Measurements from ENCODE around the gene B4GALNT3.

The B4GALNT3 gene

DNA sequence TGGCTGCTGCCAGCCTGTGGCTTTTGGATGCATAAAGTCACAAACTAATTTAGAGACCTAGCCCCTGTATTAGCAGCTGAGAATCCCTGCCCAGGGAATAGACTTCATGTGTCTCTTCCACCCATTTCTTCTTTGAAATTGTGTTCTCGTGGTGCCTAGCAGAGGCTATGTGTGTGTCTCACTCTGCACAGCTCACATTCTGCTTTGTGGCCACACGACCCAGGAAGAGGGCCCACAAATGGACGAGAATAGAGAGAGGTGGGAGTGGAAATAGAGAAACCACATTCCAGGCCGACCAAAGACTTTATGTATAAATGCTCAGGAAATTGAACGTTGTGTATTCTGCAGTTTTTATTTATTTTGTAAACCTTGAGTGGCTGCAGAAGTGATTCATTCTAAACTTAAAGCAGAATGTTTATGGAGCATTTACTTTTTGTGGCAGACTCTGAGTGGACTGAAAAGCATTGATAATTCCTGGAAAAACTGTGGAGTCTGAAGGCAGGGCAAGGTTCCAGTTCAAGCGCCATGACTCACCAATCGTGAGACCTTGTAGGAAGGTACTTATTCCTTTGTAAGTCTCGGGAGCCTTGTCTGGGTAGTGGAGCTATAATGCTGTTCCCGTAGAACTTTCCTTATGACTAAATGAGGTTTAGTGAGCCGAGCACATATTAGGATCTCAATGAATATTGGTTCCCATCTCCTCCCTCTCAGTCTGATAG lies 9.1 kb downstream of the B4GALNT3 start:
- DNase-seq, result no peak

- no peak for DNase-seq
These were observed 10.4 kb downstream of the B4GALNT3 start for GRCh38 chr12:470133-470532.

GRCh38 chr12:473198-473597 lies 13.5 kb downstream of the B4GALNT3 start:
- DNase-seq, result no peak

- DNase-seq, result no peak
These were observed 14.3 kb downstream of the B4GALNT3 start for GRCh38 chr12:473863-474577.

- DNase-seq, result no peak
These were observed 15.5 kb downstream of the B4GALNT3 start for GRCh38 chr12:475286-475685.

DNA sequence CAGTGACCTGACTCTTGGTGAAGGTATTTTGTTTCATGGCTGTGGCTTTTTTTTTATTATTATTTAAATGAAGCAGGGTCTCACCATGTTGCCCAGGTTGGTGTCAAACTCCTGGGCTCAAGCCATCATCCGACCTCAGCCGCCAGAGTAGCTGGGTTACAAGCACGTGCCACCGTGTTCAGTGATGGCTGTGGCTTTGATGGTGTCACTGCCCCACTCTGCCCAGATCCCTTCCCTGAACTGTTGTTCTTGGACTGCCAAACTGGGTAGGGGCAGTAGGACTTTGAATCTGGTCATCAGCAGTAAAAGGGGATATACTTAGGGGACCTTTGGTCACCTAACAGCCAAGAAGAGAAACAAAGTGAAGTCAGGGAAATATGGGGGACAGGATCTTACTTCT lies 19.4 kb downstream of the B4GALNT3 start:
- DNase-seq, result no peak

DNA sequence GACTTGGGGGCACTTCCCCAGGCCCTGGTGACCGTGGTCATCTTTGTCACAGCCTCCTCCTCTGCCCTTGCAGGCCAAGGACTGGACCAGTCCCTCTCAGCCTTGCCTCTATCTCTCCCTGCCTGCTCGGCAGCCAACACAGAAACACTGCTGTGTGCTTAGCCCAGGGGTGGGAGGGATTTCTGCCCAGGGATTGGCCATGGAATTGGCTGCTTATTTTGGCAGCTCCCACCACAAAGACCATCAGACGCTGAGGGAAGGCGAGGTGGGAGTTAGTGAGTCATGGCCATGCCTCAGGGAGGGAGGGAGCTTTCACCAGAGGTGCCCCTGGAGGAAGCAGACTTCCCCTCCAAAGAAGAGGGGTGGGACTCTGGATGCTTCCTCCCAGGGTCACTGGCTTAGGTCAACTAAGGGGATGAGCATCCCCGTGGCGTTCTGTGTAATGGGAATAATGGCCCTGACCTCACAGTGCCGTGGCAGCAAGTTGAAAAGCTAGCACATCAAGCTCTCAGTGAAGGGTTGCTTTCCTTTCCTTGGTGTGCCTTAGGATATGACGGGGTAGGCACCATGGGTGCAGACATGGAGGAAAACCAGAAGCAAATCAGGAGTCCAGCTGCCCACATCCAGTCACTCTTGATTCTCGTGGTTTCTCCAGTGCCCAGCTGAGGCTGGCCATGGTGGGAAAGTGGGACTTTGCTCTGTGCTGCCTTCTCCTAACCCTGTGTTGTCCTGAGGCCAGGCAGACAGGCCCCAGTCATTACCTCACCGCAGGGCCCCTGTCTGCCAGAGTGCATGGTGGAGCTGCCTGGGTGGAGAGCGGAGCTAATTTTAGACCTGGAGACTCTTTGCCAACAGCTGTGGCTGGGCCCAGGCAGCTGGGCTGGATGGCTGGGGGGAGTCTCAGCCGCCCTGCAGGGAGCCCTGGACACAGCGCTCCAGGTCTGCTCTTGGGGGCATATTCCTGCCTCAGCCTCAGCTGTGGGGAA lies 21.4 kb downstream of the B4GALNT3 start:
- DNase-seq, result peak; percentile 71

DNA sequence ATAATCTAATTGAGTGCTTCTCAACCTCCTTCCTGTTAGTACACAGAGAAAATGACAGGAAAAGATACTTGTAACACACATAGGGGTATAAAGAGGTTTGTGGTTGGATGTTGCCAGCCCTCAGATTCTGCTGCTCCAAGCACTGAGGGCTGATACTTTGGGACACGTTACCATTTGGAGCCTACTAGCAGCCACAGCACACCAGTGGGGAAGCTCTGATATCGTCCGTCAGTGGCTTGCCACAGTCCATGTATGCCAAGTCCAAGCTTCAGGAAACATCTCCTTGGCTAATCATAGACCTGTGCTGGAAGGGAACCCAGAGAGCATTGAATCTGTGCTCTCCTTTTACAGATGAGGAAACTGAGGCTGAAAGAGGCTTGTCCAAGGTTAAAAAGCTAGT lies 22.3 kb downstream of the B4GALNT3 start:
- no peak for DNase-seq

- peak; percentile 34 for DNase-seq
These were observed 24.4 kb downstream of the B4GALNT3 start for GRCh38 chr12:484096-484495.

DNA sequence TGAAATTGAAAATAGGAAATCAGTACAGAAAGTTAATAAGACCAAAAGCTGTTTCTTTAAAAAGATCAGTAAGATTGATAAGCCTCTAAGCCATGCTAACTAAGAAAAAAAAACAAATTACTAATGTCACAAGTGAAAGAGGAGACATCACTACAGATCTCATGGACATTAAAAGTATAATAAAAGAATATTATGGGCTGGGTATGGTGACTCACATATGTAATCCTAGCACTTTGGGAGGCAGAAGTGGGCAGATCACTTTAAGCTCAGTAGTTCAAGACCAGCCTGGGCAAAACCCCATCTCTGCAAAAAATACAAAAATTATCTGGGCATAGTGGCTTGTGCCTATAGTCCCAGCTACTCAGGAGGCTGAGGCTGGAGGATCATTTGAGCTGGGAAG lies 30.5 kb downstream of the B4GALNT3 start:
- DNase-seq, result no peak

DNA sequence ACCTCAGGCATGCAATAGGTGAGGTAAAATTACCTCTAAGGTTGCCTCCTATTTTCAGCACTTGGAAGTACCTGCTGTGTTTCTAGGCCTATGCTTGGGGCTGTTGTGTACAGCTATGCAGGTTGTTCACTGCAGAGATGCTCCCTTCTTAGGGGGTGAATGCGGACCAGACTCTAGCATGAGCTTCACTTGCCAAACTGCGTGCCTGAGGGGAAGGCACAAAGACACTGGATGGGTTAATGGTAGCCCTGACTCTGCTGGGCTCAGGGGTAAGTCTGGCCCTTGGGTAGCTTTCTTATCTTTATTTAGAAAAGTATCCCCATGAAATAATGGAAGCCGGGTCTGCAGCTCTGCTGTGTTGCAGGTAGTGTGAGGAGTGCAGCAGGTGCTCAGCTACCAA lies 35.7 kb downstream of the B4GALNT3 start:
- DNase-seq, result no peak

- no peak for DNase-seq
These were observed 37.0 kb downstream of the B4GALNT3 start for GRCh38 chr12:496736-497135.

DNA sequence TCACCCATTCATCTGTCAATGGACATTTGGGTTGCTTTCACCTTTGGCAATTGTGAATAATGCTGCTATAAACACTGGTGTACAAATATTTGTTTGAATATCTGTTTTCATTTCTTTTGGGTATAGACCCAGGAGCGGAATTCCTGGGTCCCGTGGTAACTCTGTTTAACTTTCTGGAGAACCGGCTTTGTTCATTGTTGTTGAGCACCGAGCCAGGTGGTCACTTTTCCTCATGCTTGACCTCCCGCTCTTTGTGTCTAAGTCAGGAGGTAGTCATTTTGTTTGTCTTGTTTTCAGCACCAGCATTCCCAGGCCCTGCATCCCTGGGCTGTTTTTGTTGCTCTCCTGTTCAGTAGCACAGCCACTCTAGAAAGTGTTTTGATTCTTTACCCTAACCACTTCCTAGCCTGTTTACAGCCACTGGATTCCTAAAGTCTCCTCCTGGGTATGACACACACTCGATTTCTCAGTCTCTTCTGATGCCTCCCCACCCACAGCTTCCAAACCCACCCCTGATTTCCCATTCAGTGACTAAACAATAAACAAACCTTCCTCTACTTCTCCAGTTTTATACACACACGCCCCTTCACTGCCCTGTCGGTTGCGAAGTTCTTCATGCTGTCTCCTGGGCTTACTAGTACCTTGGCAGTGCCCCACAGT lies 37.9 kb downstream of the B4GALNT3 start:
- no peak for DNase-seq

DNA sequence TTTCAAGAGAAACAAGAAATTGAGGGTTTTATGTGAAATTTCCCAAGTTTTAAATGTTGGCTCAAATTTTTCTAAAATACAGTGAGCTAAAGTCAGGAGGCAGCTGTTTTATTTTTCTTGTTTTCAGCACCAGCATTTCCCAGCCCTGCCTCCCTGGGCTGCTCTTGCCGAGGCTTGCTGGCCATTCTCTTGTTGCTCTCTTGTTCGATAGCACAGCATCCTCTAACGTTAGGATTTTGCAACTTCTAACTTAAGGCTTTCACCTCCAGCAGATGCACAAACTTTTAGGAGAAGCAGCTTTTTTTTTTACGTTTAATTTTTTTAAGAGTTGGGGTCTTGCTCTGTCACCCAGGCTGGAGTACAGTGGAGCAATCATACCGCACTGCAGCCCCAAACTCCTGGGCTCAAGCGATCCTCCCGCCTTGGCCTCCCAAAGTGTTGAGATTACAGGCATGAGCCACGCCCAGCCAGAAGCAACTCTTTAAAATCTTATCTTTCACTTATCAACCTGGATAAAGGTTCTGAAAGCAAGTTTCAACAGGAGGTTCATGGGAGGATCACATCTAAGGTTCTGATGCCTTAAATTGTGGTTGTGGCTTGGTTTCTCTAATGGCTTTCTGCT lies 40.2 kb downstream of the B4GALNT3 start:
- no peak for DNase-seq

DNA sequence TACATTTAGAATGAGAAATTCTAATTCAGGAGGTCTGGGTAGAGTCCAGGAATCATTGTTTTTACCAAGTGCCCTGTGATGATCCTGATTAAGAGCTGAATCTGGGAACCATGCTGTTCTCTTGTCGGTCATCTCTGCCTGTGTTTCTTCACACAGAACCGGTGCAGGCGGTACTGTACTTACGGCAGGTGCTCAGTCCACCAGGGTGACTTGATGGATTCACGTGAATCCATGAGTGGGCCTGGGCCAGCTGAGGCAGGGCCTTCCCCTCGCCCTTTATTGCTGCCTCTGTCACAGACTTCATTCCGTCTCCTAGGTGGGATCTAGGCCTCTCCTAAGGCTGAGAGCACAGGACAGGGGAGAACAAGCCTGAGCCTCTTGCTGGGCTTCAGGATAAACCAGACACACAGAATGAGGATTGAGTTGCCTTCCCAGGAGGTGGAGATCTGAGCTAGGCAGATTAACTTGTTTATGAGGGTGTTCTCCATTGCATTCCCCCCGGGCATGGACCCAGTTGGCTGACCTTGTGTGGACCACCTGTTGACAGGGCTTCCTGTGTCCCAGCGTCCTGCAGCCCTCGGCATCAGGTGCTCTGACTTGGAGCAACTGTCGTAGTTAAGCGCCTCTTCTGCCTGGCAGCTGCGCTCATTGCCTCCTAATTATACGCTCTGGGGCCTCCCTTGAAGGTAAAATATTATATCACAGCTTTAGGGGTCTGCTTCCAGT lies 42.1 kb downstream of the B4GALNT3 start:
- DNase-seq, result no peak

GRCh38 chr12:503111-503761 lies 43.5 kb downstream of the B4GALNT3 start:
- DNase-seq, result peak; percentile 16

- DNase-seq, result no peak
These were observed 45.5 kb downstream of the B4GALNT3 start for GRCh38 chr12:505221-505620.

DNA sequence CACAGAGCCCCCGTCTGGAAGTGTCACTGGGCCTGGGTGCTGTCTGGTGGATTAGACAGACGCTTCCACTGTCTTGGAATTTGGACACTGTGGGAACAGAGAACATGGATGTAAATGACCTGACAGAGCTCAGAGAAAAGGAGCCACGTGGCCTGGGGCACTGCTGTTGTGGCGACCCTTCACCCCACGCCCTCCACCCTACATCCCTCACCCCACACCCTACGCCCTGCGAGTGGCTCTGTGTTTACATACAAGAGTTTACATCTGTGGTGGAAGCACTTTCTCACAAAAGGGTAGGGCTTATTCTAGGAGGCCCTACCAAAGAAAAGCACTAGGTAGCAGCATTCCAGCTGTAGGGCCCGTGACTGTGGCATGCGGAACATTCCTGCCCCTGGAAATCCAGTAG lies 47.7 kb downstream of the B4GALNT3 start:
- DNase-seq, result no peak

DNA sequence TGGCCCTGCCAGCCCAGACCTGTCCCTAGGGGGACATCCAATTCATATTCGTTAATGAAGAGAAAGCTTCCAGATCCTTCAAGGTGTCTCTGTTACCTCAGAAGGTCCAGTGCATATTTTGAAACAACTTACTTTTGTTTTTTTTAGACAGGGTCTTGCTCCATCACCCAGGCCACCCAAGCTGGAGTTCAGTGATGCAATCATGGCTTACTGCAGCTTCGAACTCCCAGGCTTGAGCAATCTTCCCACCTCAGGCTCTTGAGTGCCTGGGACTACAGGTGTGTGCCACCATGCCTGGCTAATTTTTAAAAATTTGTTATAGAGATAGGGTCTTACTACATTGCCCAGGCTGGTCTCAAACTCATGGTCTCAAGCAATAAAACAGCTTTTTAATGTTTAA lies 48.4 kb downstream of the B4GALNT3 start:
- no peak for DNase-seq

DNA sequence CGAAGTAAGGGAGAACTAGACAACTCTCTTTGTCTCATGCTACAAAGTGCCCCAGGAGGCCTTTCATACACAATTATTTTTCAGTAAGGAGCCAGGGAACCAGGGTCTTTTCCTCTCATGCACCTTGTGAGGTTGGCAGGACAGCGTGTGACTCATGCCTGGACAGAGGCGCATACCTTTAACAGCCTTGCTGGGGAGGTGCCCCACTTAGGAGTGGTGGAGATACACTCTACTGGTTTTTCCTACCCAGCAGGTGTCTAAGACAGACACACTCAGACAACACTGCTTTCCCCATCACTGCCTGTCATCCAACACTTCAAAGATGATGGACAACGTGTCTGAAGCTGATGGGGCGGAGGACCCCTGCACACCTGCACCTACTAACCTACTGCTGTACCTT lies 49.1 kb downstream of the B4GALNT3 start:
- DNase-seq, result no peak

DNA sequence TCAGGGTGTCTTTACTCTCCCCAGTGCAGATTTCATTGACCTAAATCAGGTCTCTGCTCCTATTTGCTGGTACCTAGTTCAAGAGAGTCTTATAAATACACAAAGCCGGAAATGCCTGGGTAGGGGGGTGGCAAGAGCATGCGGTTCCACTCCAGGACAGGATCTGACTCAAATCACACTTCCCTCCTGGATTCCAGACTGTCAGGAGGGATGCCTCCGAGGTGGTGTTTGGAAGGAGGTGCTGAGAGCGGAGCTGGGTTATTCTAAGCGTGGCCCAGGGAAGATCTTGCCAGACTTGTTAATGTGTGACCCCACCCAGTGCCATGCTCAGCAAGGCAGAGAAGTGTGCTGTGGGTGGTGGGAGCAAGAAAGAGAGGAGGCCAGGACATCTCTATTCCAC lies 49.8 kb downstream of the B4GALNT3 start:
- no peak for DNase-seq
